LoVo (cell line): ENCODE data around the gene COL5A3.
"Not testable (repeated sequence)": the region's sequence is repeated elsewhere in the genome, so short reads cannot be mapped to it uniquely, and the experiment has no call there.

ENCODE experiments used
- DNase-seq: peaks from one replicate; pipeline ENCODE4 v3.0.0-alpha.2; 2016; ENCODE audit warnings: low spot score

The COL5A3 gene

DNA sequence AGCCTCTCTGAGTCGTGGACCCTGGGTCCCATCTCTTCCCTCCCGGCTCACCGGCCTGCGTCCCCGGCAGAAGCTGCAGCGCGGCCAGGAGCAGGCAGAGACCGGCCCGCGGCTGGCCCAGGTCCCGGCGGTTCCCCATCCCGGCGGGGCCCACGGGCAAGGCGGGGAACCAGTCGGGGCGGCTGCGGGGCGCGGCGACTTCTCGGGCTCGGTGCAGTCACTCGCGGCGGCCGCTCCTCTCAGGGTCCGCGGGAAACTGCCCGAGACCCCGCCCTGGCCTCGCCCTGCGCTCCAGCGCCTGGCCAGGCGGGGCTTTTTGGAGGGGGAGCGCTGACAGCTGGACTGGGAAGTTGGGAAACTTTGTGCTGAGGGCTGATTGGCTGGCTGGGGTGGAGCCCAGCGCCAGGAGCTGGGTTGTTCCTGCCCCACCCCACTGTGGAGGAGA, at the start of gene COL5A3:
TSS of gene COL5A3 (minus strand) at position 258 of the 445 bp plus-strand sequence. CDS start at position 139, 119 bp downstream.
- no peak for DNase-seq

GRCh38 chr19:10052602-10053360, 42.5 kb upstream of the COL5A3 start:
- no peak for DNase-seq

- no peak for DNase-seq
Measured at GRCh38 chr19:10049626-10050025, 39.3 kb upstream of the COL5A3 start.

- DNase-seq, result no peak
Measured at GRCh38 chr19:10045371-10045770, 35.1 kb upstream of the COL5A3 start.

GRCh38 chr19:10044390-10044789, 34.1 kb upstream of the COL5A3 start:
- DNase-seq, result no peak

DNA sequence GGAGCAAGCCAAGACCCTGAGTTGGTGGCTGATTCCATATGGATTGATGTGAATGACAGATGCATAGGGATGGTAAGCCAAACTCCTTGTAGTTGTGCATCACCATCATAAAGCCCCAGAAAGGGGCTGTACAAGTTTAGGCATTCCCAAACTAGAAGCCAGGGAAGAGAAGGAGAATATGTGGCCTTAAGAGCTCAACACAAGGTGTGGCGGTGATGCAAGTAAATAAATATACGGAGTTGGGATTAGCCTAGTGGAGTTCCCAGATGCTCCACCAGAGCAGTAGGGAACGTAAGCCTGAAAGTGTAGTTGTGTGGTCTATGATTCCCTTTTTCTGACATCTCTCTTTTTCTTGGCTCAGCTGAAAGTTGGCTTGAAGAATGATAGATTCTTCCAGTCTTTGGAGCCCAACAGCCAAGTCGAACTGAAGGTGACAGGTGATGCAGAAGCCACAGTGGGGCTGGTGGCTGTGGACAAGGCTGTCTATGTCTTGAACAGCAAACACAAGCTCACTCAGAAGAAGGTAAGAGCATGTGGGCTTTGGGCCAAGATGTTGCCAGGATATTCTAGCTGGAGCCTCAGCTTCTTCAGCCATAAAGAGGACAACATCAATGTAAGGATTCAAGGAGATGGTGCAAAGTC, 33.1 kb upstream of the COL5A3 start:
- DNase-seq, result no peak

DNA sequence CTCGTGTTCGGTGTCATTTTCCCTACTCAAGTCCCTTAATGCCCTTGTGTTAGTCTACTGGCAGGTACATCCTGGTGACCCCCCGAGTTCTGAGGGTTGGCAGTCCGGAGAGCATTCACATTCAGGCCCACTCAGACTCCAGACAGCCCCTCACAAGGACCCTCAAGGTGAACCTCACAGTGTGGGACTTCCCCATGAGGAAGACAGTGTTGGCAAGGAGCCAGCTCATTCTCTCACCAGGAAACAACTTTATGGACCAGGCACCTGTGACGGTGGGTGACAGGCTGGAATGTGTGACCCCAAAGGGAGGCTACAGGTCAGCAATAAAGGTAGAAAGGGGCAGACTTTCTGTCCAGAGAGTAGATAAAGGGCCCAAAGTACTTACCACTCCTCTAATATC, 27.5 kb upstream of the COL5A3 start:
- peak; percentile 18 for DNase-seq

DNA sequence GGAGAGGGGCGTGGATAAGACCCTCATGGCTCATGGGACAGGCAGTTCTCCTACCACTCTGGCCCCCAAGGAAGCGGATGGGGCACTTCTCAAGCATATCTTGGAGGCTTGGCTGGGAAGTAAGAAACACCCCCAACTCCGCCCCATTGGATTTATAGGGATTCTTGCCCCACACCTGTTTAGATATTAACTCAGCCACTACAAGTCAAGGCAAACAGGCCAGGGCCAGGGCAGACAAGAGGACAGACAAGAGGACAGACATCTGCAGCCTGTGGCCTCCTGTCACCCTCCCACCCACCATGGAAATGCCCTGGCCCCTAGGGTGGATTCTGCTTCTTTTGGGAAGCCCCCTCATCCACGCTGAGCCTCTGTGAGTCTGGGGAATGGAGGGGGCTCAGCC, 27.1 kb upstream of the COL5A3 start:
- DNase-seq, result no peak

DNA sequence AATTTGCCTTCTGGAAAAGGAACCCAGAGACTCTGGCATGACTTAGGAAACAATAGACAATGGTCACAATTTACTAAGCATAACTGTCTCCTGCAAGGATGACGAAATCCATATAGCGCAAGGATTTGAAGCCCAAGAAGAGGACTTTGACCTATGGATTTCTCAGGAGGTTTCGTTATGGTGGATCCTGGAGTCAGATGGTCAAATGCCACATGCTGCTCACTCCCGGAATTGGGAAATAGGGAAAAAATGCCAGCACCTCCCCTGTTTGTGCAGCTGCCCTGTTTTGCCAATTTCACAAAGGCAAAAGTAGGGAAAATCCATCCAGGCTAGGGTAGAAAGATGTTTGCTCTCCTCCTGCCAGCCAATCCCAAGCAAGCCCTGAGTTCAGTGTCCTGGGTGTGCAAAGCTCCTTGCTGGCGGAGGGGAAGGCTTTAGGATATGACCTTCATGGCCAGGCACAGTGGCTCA, 26.3 kb upstream of the COL5A3 start:
- DNase-seq, result peak; percentile 70

DNA sequence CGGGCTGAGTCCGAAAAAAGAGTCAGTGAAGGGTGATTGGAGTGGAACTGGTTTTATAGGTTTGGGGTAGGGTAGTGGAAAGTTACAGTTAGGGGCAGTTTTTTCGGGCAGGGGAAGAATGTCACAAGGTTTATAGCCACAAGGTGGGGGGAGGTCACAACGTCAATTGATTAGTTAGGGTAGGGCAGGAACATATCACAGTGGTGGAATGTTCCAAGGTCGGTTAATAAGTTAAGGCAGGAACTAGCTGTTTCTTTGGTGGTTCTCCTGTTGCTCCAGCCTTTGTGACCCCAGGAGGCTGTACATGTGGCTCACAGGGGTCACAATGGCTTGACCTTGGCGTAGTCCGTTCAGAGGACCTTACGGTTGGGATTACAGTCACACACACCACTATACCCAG, 23.3 kb upstream of the COL5A3 start:
- DNase-seq, result no peak

DNA sequence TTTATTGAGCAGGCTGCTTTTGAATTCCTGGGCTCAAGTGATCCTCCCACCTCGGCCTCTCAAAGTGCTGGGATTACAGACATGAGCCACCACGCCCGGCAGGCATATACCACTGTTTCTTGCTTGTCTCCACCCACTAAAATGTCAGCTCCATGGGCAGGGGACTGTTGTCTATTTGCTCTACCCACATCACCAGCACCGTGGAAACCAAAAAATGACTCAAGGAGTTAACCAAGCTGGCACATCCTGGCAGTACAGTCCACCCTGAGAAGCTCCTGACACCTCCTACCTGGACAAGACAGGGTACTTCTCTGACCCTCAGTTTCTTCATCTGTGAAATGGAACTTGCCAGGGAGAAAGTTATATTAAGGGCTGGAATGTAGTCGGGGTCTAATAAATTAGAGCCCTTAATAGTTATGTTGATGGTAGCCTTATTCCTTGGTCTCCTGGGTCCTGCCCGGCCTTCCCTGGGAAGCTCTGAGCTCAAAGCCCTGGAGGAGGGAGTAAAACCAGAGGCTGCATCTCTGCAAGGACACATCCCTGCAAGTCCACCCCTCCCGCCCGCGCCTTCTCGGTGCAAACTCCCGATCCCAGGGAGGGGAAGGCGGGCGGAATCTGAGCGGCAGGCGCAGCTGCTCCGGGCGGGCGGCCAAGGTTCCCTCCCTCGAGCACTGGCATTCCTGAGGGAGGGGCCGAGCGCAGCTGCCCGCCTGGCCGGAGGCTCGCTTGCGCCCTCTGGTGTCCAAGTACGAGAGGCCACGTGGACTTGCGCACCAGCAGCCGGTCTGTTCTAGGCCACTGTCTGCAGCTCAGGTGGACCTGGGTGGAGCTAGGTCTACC, 17.1 kb upstream of the COL5A3 start:
- peak; percentile 98 for DNase-seq

DNA sequence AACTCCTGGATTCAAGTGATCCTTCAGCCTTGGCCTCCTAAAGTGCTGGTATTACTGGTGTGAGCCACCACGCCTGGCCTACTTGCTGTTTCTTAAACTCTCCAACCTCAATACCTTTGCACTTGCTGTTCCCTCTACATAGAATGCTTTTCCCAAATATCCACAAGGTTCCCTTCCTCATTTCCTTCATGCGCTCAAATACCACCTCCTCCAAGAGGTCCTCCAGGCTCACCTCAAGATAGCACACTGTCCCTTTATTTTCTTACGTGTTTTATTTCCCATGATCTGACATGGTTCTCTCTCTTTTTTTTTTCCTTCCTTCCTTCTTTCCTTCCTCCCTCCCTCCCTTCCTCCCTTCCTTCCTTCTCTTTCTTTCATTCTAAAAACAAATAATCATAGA, 16.4 kb upstream of the COL5A3 start:
- DNase-seq, result no peak

GRCh38 chr19:10023096-10023495, 12.8 kb upstream of the COL5A3 start:
- DNase-seq, result not testable (repeated sequence)

- no peak for DNase-seq
Measured at GRCh38 chr19:10021863-10022262, 11.6 kb upstream of the COL5A3 start.

- no peak for DNase-seq
Measured at GRCh38 chr19:10021446-10021845, 11.1 kb upstream of the COL5A3 start.

DNA sequence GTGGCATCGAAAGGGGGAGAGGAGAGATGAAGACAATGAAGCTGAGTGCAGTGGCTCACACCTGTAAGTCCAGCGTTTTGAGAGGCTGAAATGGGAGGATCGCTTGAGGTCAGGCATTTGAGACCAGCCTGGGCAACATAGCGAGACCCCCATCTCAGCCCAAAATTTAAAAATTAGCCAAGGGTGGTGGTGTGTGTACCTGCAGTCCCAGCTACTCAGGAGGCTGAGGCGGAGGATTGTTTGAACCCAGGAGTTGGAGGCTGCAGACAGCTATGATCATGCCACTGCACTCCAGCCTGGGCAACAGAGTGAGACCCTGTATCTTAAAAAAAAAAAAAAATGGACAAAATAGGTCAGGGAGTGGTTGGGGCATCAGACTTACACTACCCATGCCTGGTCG, 10.5 kb upstream of the COL5A3 start:
- no peak for DNase-seq

GRCh38 chr19:10019246-10019645, 8.9 kb upstream of the COL5A3 start:
- DNase-seq, result no peak

- no peak for DNase-seq
Measured at GRCh38 chr19:10018786-10019185, 8.5 kb upstream of the COL5A3 start.

GRCh38 chr19:10018263-10018662, 8.0 kb upstream of the COL5A3 start:
- no peak for DNase-seq

DNA sequence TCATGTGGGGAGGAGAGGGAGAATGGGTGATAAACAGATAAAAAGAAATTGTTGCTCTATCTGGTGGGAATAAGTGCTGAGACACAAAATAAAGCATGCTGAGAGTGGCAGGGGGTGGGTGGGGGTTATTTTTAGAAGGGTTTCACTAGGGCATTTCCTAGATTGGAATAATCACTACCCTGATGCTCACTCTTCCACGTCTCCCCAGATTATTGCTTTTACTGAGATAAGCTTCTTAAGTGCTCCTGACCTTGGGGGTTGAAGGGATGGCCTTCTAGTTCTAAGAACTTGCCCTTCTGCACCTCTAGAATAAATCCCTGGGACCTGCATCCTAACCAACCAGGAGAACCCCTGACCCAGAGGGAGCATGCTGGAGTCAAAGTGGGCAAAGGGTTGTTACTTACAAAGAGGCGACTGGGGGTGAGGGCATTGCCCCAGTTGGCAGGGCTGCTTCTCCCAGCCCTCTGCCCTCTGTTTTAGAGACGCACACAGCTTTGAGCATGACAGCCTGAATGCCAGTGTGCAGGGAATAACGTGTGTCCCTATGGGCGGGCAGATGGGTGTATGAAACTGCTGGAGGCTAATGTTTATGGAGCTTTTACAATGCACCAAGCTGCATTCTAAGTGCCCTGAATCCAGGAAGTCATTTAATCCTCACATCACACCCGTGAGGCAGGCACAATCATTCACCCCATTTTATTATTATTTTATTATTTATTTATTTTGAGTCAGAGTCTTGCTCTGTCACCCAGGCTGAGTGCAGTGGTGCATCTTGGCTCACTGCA, 3.7 kb upstream of the COL5A3 start:
- DNase-seq, result no peak

DNA sequence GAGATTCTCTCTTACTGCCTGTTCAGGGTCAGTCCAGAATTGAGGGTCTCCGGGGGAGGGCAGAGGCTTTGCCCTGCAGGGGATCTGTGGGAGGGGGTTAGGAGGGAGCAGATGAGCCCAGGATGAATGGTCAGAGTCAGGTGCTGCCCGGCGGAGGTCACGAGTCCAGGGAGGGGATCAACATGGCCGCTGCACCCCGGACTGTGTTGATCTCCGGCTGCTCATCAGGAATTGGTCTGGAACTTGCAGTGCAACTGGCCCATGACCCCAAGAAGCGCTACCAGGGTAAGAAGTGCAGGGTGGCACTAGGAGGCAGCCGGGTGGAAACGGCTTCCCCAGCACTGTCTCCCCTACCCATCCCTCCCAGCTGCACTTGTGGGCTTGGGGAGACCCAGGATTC, 3.0 kb upstream of the COL5A3 start, which contains the start of gene RDH8:
TSS of gene RDH8 (plus strand) at position 168 of the 400 bp plus-strand sequence. CDS start at position 183, 15 bp downstream.
- no peak for DNase-seq

GRCh38 chr19:10011974-10012373, 1.7 kb upstream of the COL5A3 start:
- DNase-seq, result no peak
